Posterior cingulate gyrus (tissue), 11 donors: ENCODE data around the gene LACTB.
"Not testable (repeated sequence)": the region's sequence is repeated elsewhere in the genome, so short reads cannot be mapped to it uniquely, and the experiment has no call there.

Source experiments
- DNase-seq, 10 donors: peaks; one replicate each; pipeline versions ENCODE4 v3.0.0 to v3.0.0-alpha.2; 2020 to 2021; ENCODE audit warnings: mixed read lengths in 3 of 10
- intact Hi-C: fragments of 100-400 bp; cut with DNase I; formaldehyde crosslinking; loops from one replicate; pipeline ENCODE4 v1.15.1; 2023

The LACTB gene

GRCh38 chr15:63089260-63090043, 32.2 kb upstream of the LACTB start:
- intact Hi-C loops, result no loop called here
- DNase-seq, result no peak

- no peak for DNase-seq
- intact Hi-C loops, result no loop called here
These were observed 31.2 kb upstream of the LACTB start for GRCh38 chr15:63090472-63090871.

GRCh38 chr15:63090887-63091286, 30.8 kb upstream of the LACTB start:
- no peak for DNase-seq
- intact Hi-C loops, result no loop called here

GRCh38 chr15:63091679-63092446, 29.8 kb upstream of the LACTB start:
- DNase-seq, result no peak
- intact Hi-C loops, result no loop called here

GRCh38 chr15:63093486-63094205, 28.0 kb upstream of the LACTB start:
- DNase-seq, result peak; percentile 61 to 97 (median 84)
- intact Hi-C loops, result loop anchor here (1.0 kb wide), 3 partner anchors 45 to 311 kb away; no protein-coding TSS in a partner anchor

- intact Hi-C loops, result no loop called here
- DNase-seq, result no peak
These were observed 27.1 kb upstream of the LACTB start for GRCh38 chr15:63094495-63094931.

- intact Hi-C loops, result no loop called here
These were observed 25.5 kb upstream of the LACTB start for GRCh38 chr15:63096178-63096577.

GRCh38 chr15:63098901-63099300, 22.8 kb upstream of the LACTB start:
- DNase-seq, intact Hi-C loops: not testable (repeated sequence)

More at GRCh38 chr15:63096178-63096577, 25.5 kb upstream of the LACTB start:
- no peak for DNase-seq

GRCh38 chr15:63099581-63099980, 22.1 kb upstream of the LACTB start:
- intact Hi-C loops, result not testable (repeated sequence)

GRCh38 chr15:63103416-63103815, 18.2 kb upstream of the LACTB start:
- DNase-seq, result no peak
- intact Hi-C loops, result no loop called here

More at GRCh38 chr15:63099581-63099980, 22.1 kb upstream of the LACTB start:
- DNase-seq, result not testable (repeated sequence)

- intact Hi-C loops, result no loop called here
- DNase-seq, result no peak
These were observed 16.9 kb upstream of the LACTB start for GRCh38 chr15:63104727-63105126.

GRCh38 chr15:63105354-63105753, 16.3 kb upstream of the LACTB start:
- intact Hi-C loops, DNase-seq: not testable (repeated sequence)

GRCh38 chr15:63107895-63108546, 13.6 kb upstream of the LACTB start:
- DNase-seq, result no peak
- intact Hi-C loops, result no loop called here

- no peak for DNase-seq
- intact Hi-C loops, result no loop called here
These were observed 12.2 kb upstream of the LACTB start for GRCh38 chr15:63109498-63109897.

- intact Hi-C loops, result no loop called here
- DNase-seq, result no peak
These were observed 11.7 kb upstream of the LACTB start for GRCh38 chr15:63109920-63110319.

- DNase-seq, result no peak
- intact Hi-C loops, result no loop called here
These were observed 11.1 kb upstream of the LACTB start for GRCh38 chr15:63110428-63111026.

- intact Hi-C loops, result no loop called here
- no peak for DNase-seq
These were observed 10.2 kb upstream of the LACTB start for GRCh38 chr15:63111481-63111880.

- DNase-seq, result no peak
- intact Hi-C loops, result no loop called here
These were observed 8.8 kb upstream of the LACTB start for GRCh38 chr15:63112871-63113270.

GRCh38 chr15:63114465-63114864, 7.2 kb upstream of the LACTB start:
- DNase-seq, result no peak
- intact Hi-C loops, result no loop called here

GRCh38 chr15:63118854-63119253, 2.8 kb upstream of the LACTB start:
- intact Hi-C loops, result no loop called here
- no peak for DNase-seq
